Measurements from ENCODE around the gene YPEL5.

Gene YPEL5

DNA sequence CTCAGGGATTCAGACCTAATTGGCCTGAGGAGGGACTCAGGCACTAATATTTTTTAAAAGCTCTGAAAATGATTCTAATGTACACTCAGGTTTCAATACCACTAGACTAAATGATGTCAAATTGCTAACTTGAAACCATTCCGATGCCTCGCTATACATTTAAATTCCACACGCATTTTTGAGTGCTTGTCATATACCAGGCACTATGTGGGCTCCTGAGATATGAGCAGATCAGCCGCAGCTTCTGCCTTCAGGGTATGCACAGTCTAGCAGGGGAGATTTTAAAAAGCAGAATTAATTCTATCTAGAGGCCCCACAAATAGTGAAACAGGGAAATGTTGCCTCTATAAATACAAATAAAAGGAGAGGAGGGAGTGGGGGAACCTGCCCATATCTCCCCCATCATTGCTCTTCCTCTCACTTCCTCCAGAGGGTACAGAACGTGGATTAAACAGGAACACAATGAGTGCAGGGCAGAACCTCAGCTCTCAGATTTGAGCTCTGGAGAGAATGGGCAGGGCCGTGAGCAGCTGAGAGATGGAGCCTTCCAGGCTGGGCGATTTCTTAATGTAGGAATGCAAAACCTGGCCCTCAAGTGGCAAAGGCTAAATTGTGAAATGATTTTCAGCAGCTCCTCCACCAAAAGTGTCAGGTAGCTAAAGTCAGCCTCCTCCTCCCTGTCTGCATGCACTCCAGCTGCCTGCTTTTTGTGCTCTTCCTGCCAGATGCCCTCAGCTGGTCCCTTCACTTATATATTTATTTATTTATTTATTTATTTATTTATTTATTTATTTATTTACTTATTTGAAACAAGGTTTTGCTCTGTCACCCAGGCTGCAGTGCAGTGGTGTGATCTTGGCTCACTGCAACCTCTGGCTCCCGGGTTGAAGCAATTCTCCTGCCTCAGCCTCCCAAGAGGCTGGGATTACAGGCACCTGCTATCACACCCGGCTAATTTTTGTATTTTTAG, 59.9 kb downstream of the YPEL5 start:
- no peak for DNase-seq (ENCODE audit: low spot score)

DNA sequence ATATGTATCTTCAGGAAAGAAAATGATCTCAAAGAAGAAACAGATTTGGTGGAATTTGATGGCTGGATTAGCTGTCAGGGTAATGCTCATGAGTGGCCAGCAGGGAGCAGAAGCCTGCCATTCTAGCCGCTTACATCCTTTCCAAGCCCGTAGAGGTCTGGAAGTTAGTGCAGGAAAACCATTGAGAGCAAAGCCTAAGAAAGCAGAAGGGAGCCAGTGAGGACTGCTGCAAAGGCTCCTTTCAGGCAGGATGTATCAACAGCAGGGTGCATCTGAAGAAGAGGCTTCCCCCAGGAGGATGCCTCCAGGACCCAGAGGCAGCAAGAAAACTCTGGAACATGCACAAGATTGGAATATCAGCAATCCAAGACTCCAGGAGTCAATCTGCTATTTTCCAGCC, 61.6 kb downstream of the YPEL5 start:
- DNase-seq (ENCODE audit: low spot score) = peak; percentile 79

DNA sequence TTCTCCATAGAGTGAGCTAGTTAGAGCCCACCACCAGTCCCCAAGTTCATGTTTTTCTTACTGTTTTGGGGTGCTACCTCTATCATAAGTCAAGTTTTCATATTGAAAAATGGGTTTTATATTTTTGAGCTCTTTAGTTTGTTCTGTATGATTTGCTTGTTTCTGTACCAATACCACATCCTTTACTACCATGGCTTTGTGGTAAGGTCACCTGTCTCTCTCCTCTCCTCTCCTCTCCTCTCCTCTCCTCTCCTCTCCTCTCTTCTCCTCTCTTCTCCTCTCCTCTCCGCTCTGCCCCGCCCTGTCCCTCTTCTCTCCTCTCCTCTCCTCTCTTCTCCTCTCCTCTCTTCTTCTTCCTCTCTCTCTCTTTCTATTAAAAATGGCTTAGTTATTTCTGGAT, 62.4 kb downstream of the YPEL5 start:
- DNase-seq (ENCODE audit: low spot score) = no peak

All from cerebellar cortex (tissue), 1 donor.